Ishikawa (cell line): ENCODE measurements around the gene NEK11.

Experiments used
- EP300 ChIP-seq: IDR thresholded peaks from 2 replicates; pipeline ENCODE4 v1.6.1; 2012; ENCODE audit warnings: borderline replicate concordance
- RAD21 ChIP-seq: IDR thresholded peaks from 2 replicates; pipeline ENCODE4 v1.6.1; 2012; ENCODE audit warnings: low read depth

DNA sequence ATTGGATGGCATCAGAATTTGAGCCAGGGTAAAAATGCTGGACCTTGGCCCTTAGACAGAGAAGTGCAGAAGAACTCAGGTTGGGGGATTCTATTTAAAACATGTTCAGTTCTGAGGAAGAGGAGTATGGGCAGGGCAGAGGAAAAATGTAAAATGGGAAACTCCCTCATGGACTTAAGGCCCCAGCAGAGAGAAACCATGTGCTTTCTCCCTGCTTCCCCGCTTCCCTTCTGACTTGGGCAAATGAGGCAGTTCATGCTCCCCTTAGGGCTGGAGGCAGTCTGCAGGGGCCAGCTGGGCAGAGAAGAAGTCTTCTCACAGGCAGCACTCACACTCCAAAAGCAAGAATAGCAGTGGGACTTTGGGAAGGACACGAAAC, 345.0 kb downstream of the NEK11 start:
- no peak for TF ChIP-seq EP300
- no peak for TF ChIP-seq RAD21
